H9 (cell line): Measurements from ENCODE around the gene RBMS3. TPM values are rescaled to one million over a fixed set of nuclear protein-coding genes. Genes with fewer than 3 reads are reported as not detected.

Experiments
- DNase-seq: peaks from one replicate; pipeline ENCODE4 v3.0.0-alpha.2; 2017
- H2AFZ ChIP-seq: one replicate; pipeline ENCODE4 v1.6.1; 2013; ENCODE audit warnings: mild to moderate bottlenecking, low read length, control low read depth, moderate library complexity
- H2AK5ac ChIP-seq: 2 replicates; pipeline ENCODE4 v1.6.1; 2013; ENCODE audit warnings: low read length, control low read depth, mixed read lengths; ENCODE audit not compliant: insufficient read length
- H2BK120ac ChIP-seq: one replicate; pipeline ENCODE4 v1.6.1; 2013; ENCODE audit warnings: low read depth, mild to moderate bottlenecking, low read length, control low read depth, inconsistent platforms; ENCODE audit not compliant: poor library complexity, severe bottlenecking
- H2BK12ac ChIP-seq: 2 replicates; pipeline ENCODE4 v1.6.1; 2013; ENCODE audit warnings: low read length, control low read depth, mixed read lengths, low read depth; ENCODE audit not compliant: insufficient read length
- H2BK15ac ChIP-seq: 2 replicates; pipeline ENCODE4 v1.6.1; 2013; ENCODE audit warnings: low read depth, low read length, control low read depth
- H2BK20ac ChIP-seq: one replicate; pipeline ENCODE4 v1.6.1; 2013; ENCODE audit warnings: low read depth, mild to moderate bottlenecking, low read length, control low read depth, inconsistent platforms; ENCODE audit not compliant: poor library complexity, severe bottlenecking
- H2BK5ac ChIP-seq: 2 replicates; pipeline ENCODE4 v1.6.1; 2013; ENCODE audit warnings: low read length, control low read depth, mixed read lengths; ENCODE audit not compliant: insufficient read length
- H3K14ac ChIP-seq: 2 replicates; pipeline ENCODE4 v1.6.1; 2013; ENCODE audit warnings: low read length, control low read depth; ENCODE audit not compliant: insufficient read depth
- H3K18ac ChIP-seq: 2 replicates; pipeline ENCODE4 v1.6.1; 2013; ENCODE audit warnings: low read depth, mild to moderate bottlenecking, mixed read lengths, low read length, control low read depth; ENCODE audit not compliant: insufficient read length
- H3K23ac ChIP-seq: 2 replicates; pipeline ENCODE4 v1.6.1; 2013; ENCODE audit warnings: low read length, control low read depth, mixed read lengths, low read depth; ENCODE audit not compliant: insufficient read length
- H3K23me2 ChIP-seq: 2 replicates; pipeline ENCODE4 v1.6.1; 2013; ENCODE audit warnings: low read depth, mild to moderate bottlenecking, mixed read lengths, low read length, control low read depth; ENCODE audit not compliant: insufficient read length, poor library complexity, severe bottlenecking
- H3K27ac ChIP-seq: 2 replicates; pipeline ENCODE4 v1.5.1; 2013; ENCODE audit warnings: low read length, control low read depth, mixed read lengths, low read depth; ENCODE audit not compliant: insufficient read length
- H3K27me3 ChIP-seq: 2 replicates; pipeline ENCODE4 v1.6.1; 2013; ENCODE audit warnings: low read length, control low read depth, inconsistent platforms; ENCODE audit not compliant: insufficient read depth
- H3K4ac ChIP-seq: 2 replicates; pipeline ENCODE4 v1.6.1; 2013; ENCODE audit warnings: low read depth, mild to moderate bottlenecking, control low read depth, inconsistent platforms, low read length, moderate library complexity
- H3K4me1 ChIP-seq: 2 replicates; pipeline ENCODE4 v1.6.1; 2013; ENCODE audit warnings: low read length, control low read depth, inconsistent platforms; ENCODE audit not compliant: insufficient read depth
- H3K4me2 ChIP-seq: 2 replicates; pipeline ENCODE4 v1.6.1; 2013; ENCODE audit warnings: low read length, control low read depth, mixed read lengths; ENCODE audit not compliant: insufficient read length, insufficient read depth
- H3K56ac ChIP-seq: 2 replicates; pipeline ENCODE4 v1.6.1; 2013; ENCODE audit warnings: low read depth, mild to moderate bottlenecking, mixed read lengths, low read length, control low read depth; ENCODE audit not compliant: insufficient read length
- H3K79me1 ChIP-seq: 2 replicates; pipeline ENCODE4 v1.6.1; 2013; ENCODE audit warnings: low read depth, mild to moderate bottlenecking, moderate library complexity, low read length, control low read depth, inconsistent platforms; ENCODE audit not compliant: insufficient read depth, poor library complexity, severe bottlenecking
- H3K79me2 ChIP-seq: 2 replicates; pipeline ENCODE4 v1.6.1; 2013; ENCODE audit warnings: low read length, control low read depth, inconsistent platforms; ENCODE audit not compliant: insufficient read depth
- H3K9ac ChIP-seq: 2 replicates; pipeline ENCODE4 v1.6.1; 2013; ENCODE audit warnings: low read length, control low read depth, mixed read lengths; ENCODE audit not compliant: insufficient read length; ENCODE audit errors: extremely low read depth
- H3K9me3 ChIP-seq: one replicate; pipeline ENCODE4 v1.6.1; 2013; ENCODE audit warnings: low read depth, low read length, inconsistent platforms; ENCODE audit not compliant: control insufficient read depth
- H3T11ph ChIP-seq: one replicate; pipeline ENCODE4 v1.6.1; 2013; ENCODE audit warnings: mild to moderate bottlenecking, low read length, control low read depth, inconsistent platforms
- H4K20me1 ChIP-seq: one replicate; pipeline ENCODE4 v1.6.1; 2013; ENCODE audit not compliant: control insufficient read depth, insufficient read length, insufficient read depth
- H4K5ac ChIP-seq: 2 replicates; pipeline ENCODE4 v1.6.1; 2013; ENCODE audit warnings: low read depth, mild to moderate bottlenecking, mixed read lengths, low read length, control low read depth; ENCODE audit not compliant: insufficient read length
- H4K8ac ChIP-seq: replicated peaks from 2 replicates; pipeline ENCODE4 v1.6.1; 2013; ENCODE audit warnings: low read length, control low read depth, mixed read lengths, low read depth; ENCODE audit not compliant: insufficient read length
- H4K91ac ChIP-seq: 2 replicates; pipeline ENCODE4 v1.6.1; 2013; ENCODE audit warnings: low read depth, mild to moderate bottlenecking, moderate library complexity, mixed read lengths, low read length, control low read depth; ENCODE audit not compliant: insufficient read length
- H3K27ac Mint-ChIP-seq, 3 experiments: 2 replicates in 2 of 3; 3 replicates in 1 of 3; pipeline ENCODE4 v1.8.0; 2020 to 2021; ENCODE audit warnings: mixed read lengths in 3 of 3, mild to moderate bottlenecking in 1 of 3, moderate library complexity in 1 of 3
- H3K27me3 Mint-ChIP-seq: 2 replicates; pipeline ENCODE4 v1.8.0; 2021; ENCODE audit warnings: low read depth, mild to moderate bottlenecking, moderate library complexity, mixed read lengths
- H3K36me3 Mint-ChIP-seq, 3 experiments: 2 replicates in 2 of 3; 3 replicates in 1 of 3; pipeline ENCODE4 v1.8.0; 2020 to 2021; ENCODE audit warnings: low read depth in 3 of 3, mixed read lengths in 3 of 3; ENCODE audit not compliant: insufficient read depth in 1 of 3
- H3K4me1 Mint-ChIP-seq, 2 experiments: 2 replicates each; pipeline ENCODE4 v1.8.0; 2020; ENCODE audit warnings: mixed read lengths in 2 of 2
- H3K4me3 Mint-ChIP-seq, 2 experiments: 2 replicates in 1 of 2; 3 replicates in 1 of 2; pipeline ENCODE4 v1.8.0; 2020 to 2021; ENCODE audit warnings: mild to moderate bottlenecking in 2 of 2, mixed read lengths in 2 of 2, moderate library complexity in 1 of 2
- H3K9me3 Mint-ChIP-seq, 2 experiments: 2 replicates in 1 of 2; 3 replicates in 1 of 2; pipeline ENCODE4 v1.8.0; 2020; ENCODE audit warnings: mild to moderate bottlenecking in 2 of 2, mixed read lengths in 2 of 2, moderate library complexity in 1 of 2
- WGBS: extraction: QIAGEN DNeasy Blood & Tissue Kit; methylation state at CpG from one replicate; pipeline ENCODE4 v1.1.7; 2013; ENCODE audit warnings: missing lambda C conversion rate, low lambda C conversion rate, mixed read lengths; ENCODE audit not compliant: insufficient read length; ENCODE audit errors: extremely low coverage; 5-methylcytosine and 5-hydroxymethylcytosine counted together
- total RNA-seq: library from RNA; stranded (reverse); gene quantifications from 2 replicates; pipeline ENCODE4 v1.2.1, GENCODE V29; 2021
- TF ChIP-seq, protein P1 (sequence below): fragments of 200-600 bp; sonication (generic); conservative IDR thresholded peaks from 3 replicates; pipeline ENCODE4 v1.8.0; 2021; ENCODE audit warnings: antibody characterized with exemption, mild to moderate bottlenecking

Gene RBMS3
- total RNA-seq, 1 experiment from 2014 or later = 8.1 TPM

DNA sequence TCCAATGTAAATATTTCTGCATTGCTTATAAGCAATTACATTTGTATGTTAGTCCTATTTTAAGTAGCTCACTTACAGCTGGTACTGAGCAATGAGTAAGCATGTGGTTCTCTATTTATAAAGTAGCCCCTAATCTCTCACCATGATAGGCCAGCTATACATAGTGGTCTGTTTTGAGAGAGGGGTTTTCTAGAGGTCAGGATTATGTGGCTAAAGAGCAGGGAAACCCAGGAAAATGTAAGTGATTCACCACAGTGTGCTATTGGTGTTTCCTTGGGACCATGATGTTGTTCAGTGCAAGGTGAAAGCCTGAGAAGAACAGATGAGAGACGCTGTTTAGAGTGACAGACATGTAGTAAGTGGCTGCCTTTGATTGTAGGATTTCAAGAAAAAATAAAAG, 26.4 kb downstream of the RBMS3 start:
- no peaks in the 10 kb centered on the region for H3K79me2 ChIP-seq
- H4K91ac ChIP-seq = no peak overlapping the region
- DNase-seq = no peak

More for the DNA sequence above, 26.4 kb downstream of the RBMS3 start:
- no peak overlapping the region for H3K18ac ChIP-seq
- H2BK20ac ChIP-seq = no peak overlapping the region
- H3K14ac ChIP-seq = no peak overlapping the region
- H3K23me2 ChIP-seq = no peaks in the 10 kb centered on the region
- WGBS = no CpG with 5 or more reads among the region's 1 CpG
- H2AFZ ChIP-seq = no peak overlapping the region
- H2BK15ac ChIP-seq = no peak overlapping the region
- no peaks in the 10 kb centered on the region for H4K20me1 ChIP-seq
- no peak overlapping the region for H3K4me2 ChIP-seq
- no peak overlapping the region for H3K27ac ChIP-seq
- H2AK5ac ChIP-seq = no peak overlapping the region
- no peak overlapping the region for H3T11ph ChIP-seq
- H4K8ac ChIP-seq = no peak overlapping the region
- no peak overlapping the region for H3K56ac ChIP-seq
- H3K4ac ChIP-seq = no peak overlapping the region
- Mint-ChIP-seq H3K4me3 (no peak overlapping the region), H3K36me3 (peaks cover 8 to 22% (median 21%) of the 10 kb centered on the region in 3 experiments; a peak in 6 of 7 replicates), H3K4me1 (peaks cover 8 to 11% of the 10 kb centered on the region in 2 experiments; a peak in 3 of 4 replicates), H3K27me3 (no peaks in the 10 kb centered on the region), H3K27ac (no peak overlapping the region; a peak in 1 of 7 replicates), H3K9me3 (peaks cover 9 to 11% of the 10 kb centered on the region in 2 experiments; a peak in 4 of 5 replicates)
- TF ChIP-seq, protein P1, sequence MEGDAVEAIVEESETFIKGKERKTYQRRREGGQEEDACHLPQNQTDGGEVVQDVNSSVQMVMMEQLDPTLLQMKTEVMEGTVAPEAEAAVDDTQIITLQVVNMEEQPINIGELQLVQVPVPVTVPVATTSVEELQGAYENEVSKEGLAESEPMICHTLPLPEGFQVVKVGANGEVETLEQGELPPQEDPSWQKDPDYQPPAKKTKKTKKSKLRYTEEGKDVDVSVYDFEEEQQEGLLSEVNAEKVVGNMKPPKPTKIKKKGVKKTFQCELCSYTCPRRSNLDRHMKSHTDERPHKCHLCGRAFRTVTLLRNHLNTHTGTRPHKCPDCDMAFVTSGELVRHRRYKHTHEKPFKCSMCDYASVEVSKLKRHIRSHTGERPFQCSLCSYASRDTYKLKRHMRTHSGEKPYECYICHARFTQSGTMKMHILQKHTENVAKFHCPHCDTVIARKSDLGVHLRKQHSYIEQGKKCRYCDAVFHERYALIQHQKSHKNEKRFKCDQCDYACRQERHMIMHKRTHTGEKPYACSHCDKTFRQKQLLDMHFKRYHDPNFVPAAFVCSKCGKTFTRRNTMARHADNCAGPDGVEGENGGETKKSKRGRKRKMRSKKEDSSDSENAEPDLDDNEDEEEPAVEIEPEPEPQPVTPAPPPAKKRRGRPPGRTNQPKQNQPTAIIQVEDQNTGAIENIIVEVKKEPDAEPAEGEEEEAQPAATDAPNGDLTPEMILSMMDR = no peak
- H2BK12ac ChIP-seq = no peak overlapping the region
- H2BK5ac ChIP-seq = no peak overlapping the region
- H3K9me3 ChIP-seq = no peaks in the 10 kb centered on the region
- H3K79me1 ChIP-seq = no peaks in the 10 kb centered on the region
- no peak overlapping the region for H2BK120ac ChIP-seq
- H3K27me3 ChIP-seq = no peaks in the 10 kb centered on the region
- H3K9ac ChIP-seq = no peak overlapping the region
- peaks cover 3% of the 10 kb centered on the region; the same call in 1 of the 2 replicates for H3K4me1 ChIP-seq
- H3K23ac ChIP-seq = no peak overlapping the region
- no peak overlapping the region for H4K5ac ChIP-seq
